Measurements from ENCODE around the gene MOB3B.

GRCh38 chr9:27524236-27524635, 5.4 kb downstream of the MOB3B start, which contains the start of gene IFNK:
- TF ChIP-seq CTCF (IDR thresholded peaks at IDR 0.05; ENCODE audit: low read depth, low read length, poor library complexity, severe bottlenecking) (no peak), EZH2phosphoT487 (IDR thresholded peaks at IDR 0.05; ENCODE audit: borderline replicate concordance, low read length) (no peak)
